HG03066 (cell line): ENCODE data around the gene WSCD2.

ENCODE experiments used
- ATAC-seq: cut with Tn5 transposase; IDR thresholded peaks from one replicate; pipeline ENCODE4 v1.9.1; 2021; ENCODE audit warnings: low read depth; ENCODE audit not compliant: unreplicated experiment

Gene WSCD2

DNA sequence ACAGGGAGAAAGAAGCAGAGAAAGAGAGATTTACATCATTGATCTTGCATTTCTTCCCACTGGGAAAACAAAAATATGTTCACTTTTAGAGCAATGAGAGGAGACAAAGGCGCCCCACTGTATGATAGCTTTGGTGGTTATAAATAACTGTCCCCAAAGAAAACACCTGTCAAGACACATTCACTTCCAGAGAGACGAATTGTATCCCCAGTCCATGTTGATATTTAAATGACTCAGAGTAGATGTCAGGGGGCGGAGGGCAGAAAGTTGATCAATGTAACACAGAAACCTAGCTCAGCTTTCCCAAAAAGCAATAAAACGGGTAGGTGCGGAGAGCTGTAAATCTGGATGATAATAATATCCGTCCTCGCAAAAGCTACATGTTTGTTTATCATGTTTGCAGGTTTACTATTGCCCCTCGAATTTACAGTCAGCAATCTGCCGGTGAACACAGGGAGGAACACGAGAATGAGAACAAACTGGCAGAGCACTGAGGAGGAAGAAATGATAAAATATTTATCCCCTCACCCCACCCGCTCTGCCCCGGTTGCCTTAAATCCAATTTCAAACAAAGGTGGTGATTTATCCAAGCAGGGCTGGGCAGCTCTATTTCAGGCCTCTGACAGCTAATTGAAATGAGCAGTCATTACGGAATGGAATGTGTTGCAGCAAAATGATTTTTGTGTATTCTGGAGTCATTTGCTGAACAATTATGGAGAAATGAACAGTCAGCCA is 125.6 kb downstream of the WSCD2 start:
- no peak for ATAC-seq

DNA sequence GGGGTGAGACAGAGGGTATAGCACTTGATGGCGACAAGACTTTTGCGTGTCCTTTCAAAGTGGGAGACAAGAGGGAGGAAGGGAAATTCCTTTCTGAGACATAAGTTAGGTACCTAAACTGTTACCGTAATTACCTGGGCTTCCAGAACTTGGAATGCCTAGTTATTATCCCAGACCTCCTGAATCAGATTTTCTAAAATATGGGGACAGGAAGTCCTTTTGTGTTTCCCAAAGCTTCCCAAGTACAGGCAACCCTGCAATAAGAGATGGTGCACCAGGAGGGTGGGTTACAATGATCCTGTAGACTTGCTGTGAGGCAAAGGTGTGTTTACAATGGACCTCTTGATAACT is 126.1 kb downstream of the WSCD2 start:
- no peak for ATAC-seq

DNA sequence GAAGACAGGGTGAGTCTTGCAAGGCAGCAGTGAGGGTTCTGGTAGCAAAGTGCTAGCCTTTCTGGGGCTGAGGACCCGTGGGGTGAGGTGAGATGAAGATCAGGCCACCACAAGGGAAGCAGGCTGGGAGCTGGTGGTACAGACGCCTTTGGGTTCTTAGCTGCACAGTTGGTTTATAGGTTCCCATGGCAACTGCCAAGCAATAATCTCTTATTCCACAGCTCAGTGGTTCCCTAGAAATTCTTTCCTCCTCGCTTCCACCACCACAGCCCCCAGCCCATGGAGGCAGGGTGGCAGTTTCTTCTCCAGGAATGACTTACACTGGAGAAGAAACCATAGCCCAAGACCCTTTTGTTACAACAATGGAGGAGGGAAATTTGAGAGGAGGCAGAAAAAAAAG is 127.9 kb downstream of the WSCD2 start:
- no peak for ATAC-seq

DNA sequence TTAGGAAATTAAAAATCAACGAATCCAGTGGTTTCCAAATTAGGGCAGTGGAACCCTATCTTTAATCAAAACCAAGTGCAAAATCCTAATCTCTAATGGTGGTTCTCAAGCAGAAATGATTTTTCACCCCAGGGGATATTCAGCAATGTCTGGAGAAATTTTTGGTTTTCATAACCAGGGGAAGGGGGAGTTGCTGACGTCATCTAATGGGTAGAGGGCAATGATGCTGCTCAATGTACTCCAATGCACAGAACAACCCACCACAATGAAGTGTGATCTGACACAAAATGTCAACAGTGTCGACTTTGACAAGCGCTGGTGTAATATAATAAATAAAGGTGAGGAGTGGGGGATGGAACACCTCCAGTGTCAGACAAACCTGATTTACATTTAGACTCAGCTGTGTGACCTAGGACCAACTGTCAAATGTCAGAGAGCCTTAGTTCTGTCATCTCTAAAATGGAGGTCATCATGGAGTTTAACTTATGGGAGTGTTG is 128.6 kb downstream of the WSCD2 start:
- no peak for ATAC-seq

DNA sequence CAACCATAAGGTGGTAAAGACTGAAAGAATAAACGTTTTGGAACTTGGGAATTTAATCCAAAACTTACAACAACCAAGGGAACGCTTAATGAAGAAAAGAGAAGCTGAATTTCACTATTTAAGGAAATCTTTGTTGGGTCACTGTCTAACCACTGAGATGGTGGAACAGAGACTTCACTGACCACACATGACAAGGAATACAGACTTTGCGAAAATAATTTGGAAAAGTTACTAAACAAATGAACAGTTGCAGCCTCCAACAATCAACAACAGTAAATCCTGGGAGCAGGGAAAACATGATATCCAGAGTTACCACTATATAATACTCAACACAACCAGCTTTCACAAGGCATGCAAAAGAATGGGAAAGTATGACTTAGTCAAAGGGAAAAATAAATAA is 131.0 kb downstream of the WSCD2 start:
- ATAC-seq: no peak

DNA sequence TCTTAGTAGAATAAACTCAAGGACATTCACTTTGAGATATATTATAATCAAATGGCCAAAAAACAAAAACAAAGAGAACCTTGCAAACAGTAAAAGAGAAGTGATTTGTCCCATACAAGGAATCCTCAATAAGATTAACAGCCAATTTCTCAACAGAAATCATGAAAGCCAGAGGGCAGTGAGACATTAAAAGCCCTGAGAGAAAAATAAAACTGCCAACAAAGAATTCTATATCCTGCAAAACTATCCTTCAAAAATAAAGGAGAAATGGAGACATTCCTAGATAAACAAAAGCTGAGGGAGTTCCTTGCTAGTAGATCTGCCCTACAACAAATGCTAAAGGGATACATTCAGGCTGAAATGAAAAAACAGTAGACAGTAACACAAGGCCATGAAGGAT is 131.9 kb downstream of the WSCD2 start:
- ATAC-seq: no peak

DNA sequence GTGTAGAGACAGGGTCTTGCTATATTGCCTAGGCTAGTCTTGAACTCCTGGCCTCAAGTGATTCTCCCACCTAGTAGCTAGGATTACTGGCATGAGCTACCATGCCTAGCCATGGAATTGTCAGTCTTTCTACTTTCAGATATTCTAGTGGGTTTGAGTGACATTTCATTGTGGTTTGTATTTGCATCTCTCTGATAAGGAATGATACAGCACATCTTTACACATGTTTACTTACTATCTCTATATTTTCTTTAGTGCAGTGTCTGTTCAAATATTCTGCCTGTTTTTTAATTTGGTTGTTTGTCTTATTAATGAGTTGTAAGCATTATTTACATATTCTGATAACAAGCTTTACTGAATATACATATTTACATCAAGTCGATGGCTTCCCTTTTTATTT is 136.4 kb downstream of the WSCD2 start:
- no peak for ATAC-seq

DNA sequence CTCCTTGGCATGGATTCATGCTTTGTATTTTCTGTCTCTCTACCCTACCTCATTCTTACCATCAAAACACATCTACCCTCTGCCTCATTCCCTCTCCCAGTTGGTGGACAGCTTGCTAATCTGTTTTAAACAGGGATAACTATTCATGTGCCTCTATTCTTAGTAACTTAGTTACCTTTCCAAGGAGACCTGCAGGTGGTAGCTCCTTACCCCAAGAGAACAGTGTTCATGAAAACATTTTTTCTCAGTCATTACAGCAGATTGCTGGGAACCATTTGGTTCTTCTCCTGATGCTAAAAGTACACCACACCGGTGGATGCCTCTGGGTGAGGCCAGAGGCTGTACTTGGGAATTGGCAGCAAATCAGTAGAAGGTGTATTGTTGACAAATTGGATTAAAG is 137.0 kb downstream of the WSCD2 start:
- ATAC-seq: no peak

DNA sequence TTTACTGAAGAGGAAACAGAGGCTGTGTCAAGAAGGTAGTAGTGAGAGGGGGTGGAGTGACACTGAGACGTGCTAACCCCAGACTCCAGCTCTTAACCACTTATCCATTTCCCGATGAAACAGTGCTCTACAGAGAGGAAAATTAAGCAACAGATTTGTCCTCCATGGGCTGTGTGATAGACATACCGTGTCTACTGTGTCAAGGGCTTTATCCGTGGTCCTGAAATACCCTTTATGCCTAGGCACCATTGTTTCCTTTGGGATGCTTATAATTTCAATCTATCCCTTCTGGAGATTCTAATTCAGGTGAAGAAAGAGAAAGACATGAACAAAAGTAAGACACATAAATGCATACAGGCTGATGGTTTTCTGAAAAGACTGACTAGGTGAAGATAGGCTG is 138.4 kb downstream of the WSCD2 start:
- ATAC-seq: no peak

DNA sequence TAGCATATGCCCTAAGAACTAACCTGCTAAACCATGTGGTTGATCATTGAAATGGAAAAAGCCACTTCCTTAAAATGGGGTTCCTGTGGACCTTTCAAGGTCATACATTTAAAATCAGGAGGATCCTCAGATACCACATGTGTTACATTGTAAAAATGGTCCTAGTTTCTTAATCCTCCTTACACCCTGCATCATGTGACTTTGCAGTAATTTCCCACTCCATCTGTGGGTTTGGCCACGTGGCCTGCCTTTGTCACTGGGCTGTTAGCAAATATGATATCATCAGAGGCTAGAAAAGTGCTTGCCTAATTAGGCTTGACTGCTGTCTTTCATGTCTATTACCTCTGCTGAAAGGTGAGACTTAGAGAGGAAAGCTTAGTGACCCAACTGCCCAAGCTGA is 139.3 kb downstream of the WSCD2 start:
- no peak for ATAC-seq

DNA sequence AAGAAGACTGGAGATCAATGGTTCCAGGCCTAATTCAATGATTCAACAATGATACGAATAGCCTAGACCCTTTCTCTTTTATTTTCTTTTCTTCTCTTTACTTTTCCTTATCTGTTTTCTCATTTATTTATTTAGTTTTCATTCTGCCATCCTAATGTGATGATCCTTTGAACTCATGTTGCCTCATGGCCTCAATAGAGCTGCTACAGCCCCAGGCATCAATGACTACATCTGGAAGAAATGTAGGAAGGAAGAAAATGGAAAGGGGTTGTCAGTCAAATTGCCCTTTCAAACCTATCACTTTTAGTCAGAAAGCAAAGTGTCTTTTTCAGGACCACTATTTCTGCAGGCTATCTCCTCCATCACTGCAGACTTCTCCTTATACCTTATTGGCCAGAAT is 140.1 kb downstream of the WSCD2 start:
- ATAC-seq: no peak

DNA sequence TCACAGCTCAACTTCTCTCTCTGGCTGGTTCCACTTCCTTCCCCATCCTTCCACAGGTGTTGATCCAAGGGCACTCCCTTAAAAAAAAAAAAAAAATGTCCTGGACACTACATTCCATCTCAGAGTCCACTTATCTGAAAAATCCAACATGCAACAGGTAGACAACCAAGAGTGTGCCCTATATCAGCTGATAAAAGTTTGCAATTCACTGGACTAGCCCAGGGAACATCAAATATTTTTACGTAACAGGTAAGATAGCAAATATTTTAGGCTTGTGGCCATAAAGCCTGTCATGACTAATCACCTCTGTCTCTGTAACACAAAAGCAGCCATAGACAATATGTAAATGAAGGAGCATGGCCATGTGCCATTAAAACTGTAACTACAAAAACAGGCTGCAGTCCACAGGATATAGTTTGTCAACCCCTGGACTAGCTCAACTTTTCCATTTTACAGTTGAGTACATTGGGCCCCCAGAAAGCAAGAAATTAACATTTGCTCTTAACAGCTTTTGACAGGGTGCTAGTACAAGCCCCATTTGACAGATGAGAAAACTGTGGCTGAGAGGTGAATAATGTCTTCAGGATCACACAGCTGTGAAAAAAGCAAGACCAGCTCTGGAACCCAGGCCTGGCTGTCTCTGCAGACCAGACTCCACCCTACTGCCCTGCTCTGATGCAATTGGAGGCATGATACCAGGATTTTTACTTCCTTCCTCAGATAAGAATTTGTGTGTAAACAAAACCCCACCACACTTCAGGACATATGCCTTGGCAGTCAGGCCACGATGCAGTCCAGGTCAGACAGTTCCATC is 141.2 kb downstream of the WSCD2 start:
- ATAC-seq: no peak

DNA sequence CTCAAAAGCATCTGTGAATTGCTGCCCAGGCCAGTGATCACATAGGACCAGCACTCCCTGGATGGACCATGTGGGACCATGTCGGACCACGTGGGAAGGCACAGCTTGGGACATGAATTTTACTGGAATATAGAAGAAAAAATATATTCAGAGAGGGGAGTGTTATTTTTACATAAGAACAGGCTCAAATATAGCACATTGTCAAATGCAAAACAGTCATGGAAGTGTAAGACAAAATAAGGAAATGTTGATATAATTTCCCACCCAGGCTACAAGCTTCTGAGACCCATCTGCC is 141.7 kb downstream of the WSCD2 start:
- no peak for ATAC-seq

DNA sequence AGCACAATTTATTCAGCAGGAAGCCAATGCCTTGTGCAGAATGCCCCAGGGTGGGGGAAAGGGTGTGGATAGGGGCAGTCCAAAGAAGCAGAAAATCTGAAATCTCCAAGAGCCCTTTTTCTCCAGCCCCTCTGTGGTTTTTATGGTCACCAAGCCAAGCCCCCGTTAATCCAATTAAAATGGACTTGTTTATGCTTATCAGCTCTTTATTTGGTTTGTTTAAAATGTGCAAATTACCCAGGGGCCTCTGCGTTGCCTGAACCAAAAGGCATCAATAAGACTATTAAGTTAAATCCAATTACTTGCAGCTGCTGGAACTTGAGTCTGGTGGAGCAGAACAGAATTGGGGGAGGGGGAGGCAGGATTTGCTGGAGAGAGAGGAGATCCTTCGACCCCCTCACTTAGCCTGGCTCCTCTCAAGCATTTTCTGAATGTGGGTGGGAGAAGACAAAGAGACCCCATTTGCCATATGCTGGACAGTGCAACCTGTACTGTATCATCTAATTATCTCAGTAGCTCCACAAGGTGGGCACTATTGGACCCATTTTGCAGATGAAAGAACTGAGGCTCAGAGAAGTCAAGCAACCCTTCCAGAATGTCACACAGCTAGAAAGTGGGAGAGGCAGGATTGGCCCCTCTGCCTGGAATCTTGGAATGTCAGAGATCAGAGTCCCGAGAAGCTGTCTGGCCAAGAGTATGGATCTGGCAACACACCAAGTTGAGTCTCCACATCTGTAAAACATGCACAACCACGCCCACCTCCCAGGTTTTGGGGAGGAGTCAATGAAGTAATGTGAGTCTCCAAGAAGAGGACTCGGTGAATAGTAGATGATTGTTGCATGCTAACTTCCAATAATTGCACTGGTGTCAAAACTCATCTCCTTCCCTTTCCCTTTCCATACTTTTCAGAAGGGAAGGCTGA is 143.1 kb downstream of the WSCD2 start:
- no peak for ATAC-seq

DNA sequence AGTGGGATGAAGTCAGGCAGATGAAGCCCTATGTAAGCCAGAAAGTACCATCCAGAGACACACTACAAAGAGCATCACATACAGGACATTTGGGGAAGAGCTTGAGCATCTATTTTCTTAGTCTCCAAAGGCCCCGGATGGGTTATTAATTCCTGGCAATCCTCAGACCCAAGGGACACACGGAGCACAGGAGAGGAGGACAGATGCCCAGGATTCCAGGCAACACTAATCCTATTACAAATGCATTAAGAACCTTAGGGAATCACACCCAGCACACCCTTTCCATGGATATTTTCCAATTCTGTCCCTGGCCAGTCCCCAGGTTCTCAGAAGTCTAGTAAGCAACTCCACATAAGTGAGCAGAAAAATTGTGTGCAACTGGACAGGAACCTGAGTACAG is 144.1 kb downstream of the WSCD2 start:
- ATAC-seq: no peak

DNA sequence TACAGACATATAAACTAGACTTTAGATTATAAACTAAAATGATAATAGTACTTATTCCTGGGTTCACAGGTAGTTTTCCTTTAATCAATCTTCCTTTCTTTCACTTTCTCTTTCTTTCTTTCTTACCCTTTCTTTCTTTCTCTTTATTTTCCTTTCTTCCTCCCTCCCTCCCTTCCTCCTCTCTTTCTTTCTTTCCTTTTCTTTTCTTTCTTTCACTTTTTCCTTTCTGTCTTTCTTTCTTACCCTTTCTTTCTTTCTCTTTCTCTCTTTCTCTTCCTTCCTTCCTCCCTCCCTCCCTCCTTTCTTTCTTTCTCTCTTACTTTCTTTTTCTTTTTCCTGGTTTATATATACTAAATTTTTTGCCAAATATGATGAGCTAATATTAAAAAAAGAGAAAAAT is 148.5 kb downstream of the WSCD2 start:
- ATAC-seq: no peak

DNA sequence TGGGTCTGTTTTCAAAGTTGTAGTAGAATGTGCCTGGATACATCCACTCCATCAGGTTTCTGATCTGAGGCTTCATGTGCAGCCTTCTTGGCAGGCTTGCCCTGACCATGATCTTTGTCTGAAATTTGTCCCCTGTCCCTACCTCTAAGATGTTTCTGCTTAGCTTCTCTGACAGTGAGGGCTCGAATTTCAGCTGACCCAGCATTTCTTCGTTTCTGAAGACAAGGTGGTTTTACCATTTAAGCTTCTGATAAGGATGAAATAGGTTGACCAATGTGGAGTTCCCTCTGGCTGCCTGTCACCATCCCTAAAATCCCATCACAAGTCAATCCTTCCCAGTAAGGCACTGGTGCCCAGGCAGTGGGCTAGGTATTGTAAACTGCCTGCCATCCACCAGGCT is 153.1 kb downstream of the WSCD2 start:
- ATAC-seq: no peak

DNA sequence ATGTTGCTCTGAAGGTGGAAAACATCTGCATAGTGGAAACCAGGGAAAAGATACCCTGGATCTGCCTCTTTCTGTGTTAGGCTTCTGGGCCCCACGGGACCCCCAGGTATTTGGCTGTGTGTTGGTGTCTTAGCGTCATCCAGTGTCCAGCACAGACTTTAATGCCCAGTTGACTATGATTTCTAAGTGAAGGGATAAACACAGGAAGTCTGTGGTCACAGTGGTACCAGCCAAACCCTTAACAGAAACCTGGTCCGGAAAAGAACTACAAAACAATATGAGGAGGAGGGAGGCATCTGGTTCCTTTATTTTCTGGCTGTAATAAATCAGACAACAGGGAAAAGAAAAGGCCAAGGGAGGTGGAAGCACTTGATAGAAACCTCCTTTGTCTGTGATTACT is 153.6 kb downstream of the WSCD2 start:
- ATAC-seq: no peak

DNA sequence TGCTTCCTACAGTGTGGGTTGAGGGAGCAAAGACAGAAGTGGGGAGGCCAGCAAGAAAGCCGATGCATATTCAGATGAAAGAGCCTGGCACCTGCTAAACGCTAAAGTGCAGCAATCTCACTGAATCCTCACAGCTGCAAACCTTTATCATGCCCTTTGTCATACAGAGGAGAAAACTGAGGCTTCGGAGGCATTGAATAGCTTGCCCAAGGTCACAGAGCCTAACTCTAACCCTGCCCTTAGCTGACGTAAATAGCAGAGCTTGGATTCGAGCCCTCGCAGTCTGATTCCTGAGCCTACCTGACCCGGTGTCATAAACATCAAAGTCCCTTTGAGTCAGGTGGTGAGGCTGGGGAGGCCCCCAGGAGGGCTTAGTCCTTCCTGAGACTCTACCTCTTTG is 155.1 kb downstream of the WSCD2 start:
- ATAC-seq: no peak

DNA sequence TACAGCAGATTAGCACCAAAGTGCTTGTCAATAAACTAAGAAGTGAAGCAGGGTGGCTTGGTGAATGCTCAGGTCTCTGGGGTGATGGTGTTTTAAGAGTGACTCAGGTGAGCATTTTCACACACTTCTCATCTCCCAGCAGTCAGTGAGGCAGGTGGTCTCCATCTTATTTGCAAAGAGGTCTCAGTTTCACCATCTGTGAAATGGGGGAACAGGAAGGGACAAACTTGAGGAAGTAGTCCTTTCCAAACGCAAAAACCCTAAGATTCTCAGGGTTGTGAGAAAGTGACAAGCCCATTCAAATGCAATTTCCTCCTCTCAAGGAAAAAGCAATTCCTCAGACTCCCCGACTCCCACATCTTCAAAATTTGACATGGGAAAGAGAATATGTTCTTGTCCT is 155.9 kb downstream of the WSCD2 start:
- ATAC-seq: no peak

DNA sequence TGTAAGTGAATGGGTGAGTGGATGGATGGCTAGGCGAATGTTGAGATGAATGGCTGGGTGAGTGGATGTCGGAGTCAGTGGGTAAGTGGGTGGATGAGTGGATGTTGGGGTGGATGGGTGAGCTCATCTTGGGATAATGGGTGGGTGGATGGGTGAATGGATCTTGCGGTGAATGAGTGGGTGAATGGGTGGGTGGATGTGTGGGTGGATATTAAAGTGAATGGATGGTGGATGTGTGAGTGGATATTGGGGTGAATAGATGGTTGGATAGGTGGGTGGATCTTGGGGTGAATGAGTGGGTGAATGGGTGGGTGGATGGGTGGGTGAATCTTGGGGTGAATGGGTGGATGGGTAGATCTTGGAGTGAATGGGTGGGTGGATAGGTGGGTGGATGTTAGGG is 158.1 kb downstream of the WSCD2 start:
- no peak for ATAC-seq
